ENCODE data around the gene UNC13C.

DNA sequence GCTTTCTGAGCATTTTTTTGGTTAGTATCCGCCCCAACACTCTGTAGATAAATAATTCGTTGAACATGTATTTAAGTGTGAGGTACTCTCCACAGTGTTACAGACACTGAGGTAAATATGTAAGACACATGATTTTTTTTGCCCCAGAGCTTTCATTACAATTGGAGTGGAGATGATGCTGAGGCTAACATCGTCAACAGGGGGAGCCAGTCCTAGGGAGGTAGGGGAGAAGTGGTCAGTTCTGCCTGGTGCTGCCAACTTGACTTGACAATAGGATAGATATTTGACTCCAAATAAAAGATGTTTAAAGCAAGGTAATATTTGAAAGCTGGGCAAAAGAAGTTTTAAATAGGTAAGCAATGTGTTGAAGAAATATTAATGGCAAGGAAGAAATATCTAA lies 295.7 kb downstream of the UNC13C start:
- TF ChIP-seq YY1 (IDR thresholded peaks at IDR 0.05; ENCODE audit: low read depth) (no peak), MEF2A (IDR thresholded peaks at IDR 0.05; ENCODE audit: borderline replicate concordance, low read depth) (no peak), GABPA (IDR thresholded peaks at IDR 0.05; ENCODE audit: low read depth) (no peak), RCOR1 (IDR thresholded peaks at IDR 0.05; ENCODE audit: low read length) (no peak), SMC3 (IDR thresholded peaks at IDR 0.05; ENCODE audit: low read depth, low read length) (no peak), FOXJ3 (CRISPR knock-in tag; IDR thresholded peaks at IDR 0.05) (no peak), CHD2 (IDR thresholded peaks at IDR 0.05; ENCODE audit: low read length, partially characterized antibody) (no peak), EP300 (IDR thresholded peaks at IDR 0.05; ENCODE audit: borderline replicate concordance in 1 of 2, low read depth in 1 of 2, low read length in 1 of 2) (no peak), TAF1 (IDR thresholded peaks at IDR 0.05; ENCODE audit: borderline replicate concordance, low read depth, low read length) (no peak), NRF1 (IDR thresholded peaks at IDR 0.05; ENCODE audit: low read depth, low read length) (no peak), NFIC (IDR thresholded peaks at IDR 0.05; ENCODE audit: borderline replicate concordance) (no peak), RFX5 (IDR thresholded peaks at IDR 0.05; ENCODE audit: low read length) (no peak)
- TF ChIP-seq, protein P1, sequence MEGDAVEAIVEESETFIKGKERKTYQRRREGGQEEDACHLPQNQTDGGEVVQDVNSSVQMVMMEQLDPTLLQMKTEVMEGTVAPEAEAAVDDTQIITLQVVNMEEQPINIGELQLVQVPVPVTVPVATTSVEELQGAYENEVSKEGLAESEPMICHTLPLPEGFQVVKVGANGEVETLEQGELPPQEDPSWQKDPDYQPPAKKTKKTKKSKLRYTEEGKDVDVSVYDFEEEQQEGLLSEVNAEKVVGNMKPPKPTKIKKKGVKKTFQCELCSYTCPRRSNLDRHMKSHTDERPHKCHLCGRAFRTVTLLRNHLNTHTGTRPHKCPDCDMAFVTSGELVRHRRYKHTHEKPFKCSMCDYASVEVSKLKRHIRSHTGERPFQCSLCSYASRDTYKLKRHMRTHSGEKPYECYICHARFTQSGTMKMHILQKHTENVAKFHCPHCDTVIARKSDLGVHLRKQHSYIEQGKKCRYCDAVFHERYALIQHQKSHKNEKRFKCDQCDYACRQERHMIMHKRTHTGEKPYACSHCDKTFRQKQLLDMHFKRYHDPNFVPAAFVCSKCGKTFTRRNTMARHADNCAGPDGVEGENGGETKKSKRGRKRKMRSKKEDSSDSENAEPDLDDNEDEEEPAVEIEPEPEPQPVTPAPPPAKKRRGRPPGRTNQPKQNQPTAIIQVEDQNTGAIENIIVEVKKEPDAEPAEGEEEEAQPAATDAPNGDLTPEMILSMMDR (IDR thresholded peaks at IDR 0.05), result peak; percentile 36
- TF ChIP-seq, protein P2, sequence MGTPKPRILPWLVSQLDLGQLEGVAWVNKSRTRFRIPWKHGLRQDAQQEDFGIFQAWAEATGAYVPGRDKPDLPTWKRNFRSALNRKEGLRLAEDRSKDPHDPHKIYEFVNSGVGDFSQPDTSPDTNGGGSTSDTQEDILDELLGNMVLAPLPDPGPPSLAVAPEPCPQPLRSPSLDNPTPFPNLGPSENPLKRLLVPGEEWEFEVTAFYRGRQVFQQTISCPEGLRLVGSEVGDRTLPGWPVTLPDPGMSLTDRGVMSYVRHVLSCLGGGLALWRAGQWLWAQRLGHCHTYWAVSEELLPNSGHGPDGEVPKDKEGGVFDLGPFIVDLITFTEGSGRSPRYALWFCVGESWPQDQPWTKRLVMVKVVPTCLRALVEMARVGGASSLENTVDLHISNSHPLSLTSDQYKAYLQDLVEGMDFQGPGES (IDR thresholded peaks at IDR 0.05; ENCODE audit: low read depth, low read length), result no peak
